Left colon (tissue), 2 donors: ENCODE measurements around the gene RAMP3. TPM values are rescaled to one million over a fixed set of nuclear protein-coding genes. Genes with fewer than 3 reads are reported as not detected.

Experiments used
- ATAC-seq: fragments of 200-7000 bp; cut with Tn5 transposase; one replicate; pipeline ENCODE4 v1.9.1; 2020; ENCODE audit warnings: mild to moderate bottlenecking, moderate library complexity
- DNase-seq, 2 donors: peaks; one replicate each; pipeline ENCODE4 v3.0.0-alpha.2; 2020
- intact Hi-C, 2 donors: fragments of 100-400 bp; cut with DNase I in 1 of 2; cut with micrococcal nuclease in 1 of 2; formaldehyde crosslinking; loops; one replicate each; pipeline versions ENCODE4 v1.11.2 to v1.14.0; 2022; cut with DNase I, micrococcal nuclease
- total RNA-seq, 2 donors: library from RNA; stranded (reverse); fragmentation: NEBNext Ultra II Directional; extraction: Animal tissue kit (Norgen Biotek cat#: 25700); gene quantifications; one replicate each; pipeline ENCODE4 v1.2.1, GENCODE V29; 2021
- donor health status: DM: no; HTN: no; CAD: no.
- donor health status: DM: yes; HTN: yes; CAD: no.

RAMP3 gene
- total RNA-seq, 2 donors from 2014 or later: 8.8 to 9.5 TPM

DNA sequence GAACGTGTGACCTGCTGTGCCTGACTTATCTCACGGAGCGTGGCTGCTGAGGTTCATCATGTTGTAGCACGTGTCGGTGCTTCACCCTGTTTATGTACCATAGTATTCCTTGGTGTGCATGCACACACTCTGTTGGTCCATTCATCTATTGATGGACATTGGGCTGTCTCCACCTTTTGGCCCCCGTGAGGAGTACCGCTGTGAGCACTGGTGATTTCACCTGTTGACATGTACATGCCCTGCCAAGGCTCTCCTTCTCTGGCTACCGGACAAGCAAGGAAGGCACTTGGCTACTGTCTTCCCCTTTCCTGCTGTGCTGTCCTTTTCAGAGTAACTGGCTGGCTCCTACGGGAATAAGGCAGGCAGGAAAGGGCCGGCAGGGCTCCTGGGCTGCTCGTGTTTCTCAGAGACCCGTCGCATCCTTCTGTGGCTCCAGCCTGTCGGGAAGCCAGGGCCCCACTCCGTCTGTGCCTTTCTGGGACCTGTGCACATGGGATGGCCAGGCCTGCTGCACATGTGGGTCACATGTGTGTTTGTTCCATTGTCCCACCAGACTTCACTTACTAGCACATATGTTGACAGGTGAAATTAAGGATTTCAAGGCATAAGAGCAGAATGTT lies 28.3 kb upstream of the RAMP3 start:
- DNase-seq (no peak), ATAC-seq (no peak)
- intact Hi-C loops: no loop called here

GRCh38 chr7:45129906-45130305 lies 27.7 kb upstream of the RAMP3 start:
- DNase-seq (no peak), ATAC-seq (no peak)
- intact Hi-C loops: loop anchor here (10.0 kb wide), 3 partner anchors 155 to 275 kb away; partner anchors contain the start of gene MYO1G (in 1 of the 2)

DNA sequence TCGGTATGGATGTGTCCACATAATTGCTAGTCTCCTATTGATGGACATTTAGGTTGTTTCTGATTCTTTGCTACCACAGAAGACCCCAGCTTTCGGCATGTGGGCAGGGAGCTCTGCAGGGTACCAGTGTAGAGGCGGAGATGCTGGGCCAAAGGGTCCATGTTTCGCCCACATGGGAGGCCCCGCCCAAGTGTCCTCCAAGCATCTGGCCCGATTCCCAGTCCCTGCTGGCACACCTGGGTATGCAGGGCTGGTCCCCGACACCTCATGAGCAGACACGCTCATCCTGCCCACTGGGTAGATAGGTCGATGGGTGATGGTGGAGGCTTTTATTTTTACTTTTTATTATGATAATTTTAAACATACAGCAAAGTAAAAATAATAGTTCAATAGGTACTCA lies 26.7 kb upstream of the RAMP3 start:
- intact Hi-C loops: loop anchor here (10.0 kb wide), 3 partner anchors 156 to 276 kb away; partner anchors contain the start of gene MYO1G (in 1 of the 2)
- ATAC-seq: no peak
- DNase-seq: no peak

GRCh38 chr7:45131891-45132290 lies 25.7 kb upstream of the RAMP3 start:
- DNase-seq (no peak), ATAC-seq (no peak)
- intact Hi-C loops: loop anchor here (10.0 kb wide), 3 partner anchors 157 to 277 kb away; partner anchors contain the start of gene MYO1G (in 1 of the 2)

DNA sequence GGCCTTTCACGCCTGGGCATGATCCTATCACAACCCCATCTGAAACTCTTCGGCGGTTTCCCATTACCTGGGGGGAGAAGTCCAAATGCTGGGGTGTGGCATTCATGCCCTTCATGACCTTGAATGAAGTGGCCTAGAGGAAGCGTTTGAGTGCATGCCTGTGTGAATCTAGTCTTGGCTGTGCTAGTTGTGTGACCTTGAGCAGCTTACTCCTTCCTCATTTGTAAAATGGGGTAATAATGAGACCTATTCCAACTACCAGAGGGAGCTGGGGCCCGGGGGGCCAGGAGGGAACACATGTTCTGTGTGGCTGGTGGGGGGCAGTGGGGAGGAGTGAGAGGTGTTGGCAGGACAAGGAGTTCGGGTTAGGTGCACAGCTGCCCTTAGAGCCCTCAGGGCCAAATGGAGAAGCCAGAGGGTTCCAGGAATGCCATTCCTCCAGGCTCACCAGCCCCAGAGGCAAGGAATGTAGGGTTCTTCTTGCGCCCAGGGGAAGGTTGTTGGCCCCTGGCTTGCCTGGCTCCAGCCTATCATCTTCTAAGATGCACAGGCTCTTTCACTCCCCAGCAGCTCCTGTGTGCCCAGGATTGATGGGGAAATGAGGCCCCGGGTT lies 24.8 kb upstream of the RAMP3 start:
- ATAC-seq (no peak), DNase-seq (no peak)
- intact Hi-C loops: loop anchor here (10.0 kb wide), 3 partner anchors 158 to 278 kb away; partner anchors contain the start of gene MYO1G (in 1 of the 2)

GRCh38 chr7:45133352-45133751 lies 24.2 kb upstream of the RAMP3 start:
- DNase-seq (no peak), ATAC-seq (no peak)
- intact Hi-C loops: loop anchor here (10.0 kb wide), 3 partner anchors 159 to 279 kb away; partner anchors contain the start of gene MYO1G (in 1 of the 2)

- intact Hi-C loops: loop anchor here (10.0 kb wide), 3 partner anchors 159 to 279 kb away; partner anchors contain the start of gene MYO1G (in 1 of the 2)
- ATAC-seq: no peak
- no peak for DNase-seq
Observed at GRCh38 chr7:45133877-45134276, 23.7 kb upstream of the RAMP3 start.

- ATAC-seq (peak; percentile 81), DNase-seq (peak in 1 of 2 donors; percentile 32)
- intact Hi-C loops: loop anchor here (10.0 kb wide), 3 partner anchors 162 to 282 kb away; partner anchors contain the start of gene MYO1G (in 1 of the 2)
Observed at GRCh38 chr7:45136106-45137060, 21.2 kb upstream of the RAMP3 start.

GRCh38 chr7:45138433-45139267 lies 18.9 kb upstream of the RAMP3 start:
- intact Hi-C loops: loop anchor here (10.0 kb wide), 3 partner anchors 164 to 284 kb away; partner anchors contain the start of gene MYO1G (in 1 of the 2)
- ATAC-seq (peak; percentile 33), DNase-seq (no peak)

- intact Hi-C loops: no loop called here
- ATAC-seq: no peak
- DNase-seq: no peak
Observed at GRCh38 chr7:45140827-45141226, 16.8 kb upstream of the RAMP3 start.

DNA sequence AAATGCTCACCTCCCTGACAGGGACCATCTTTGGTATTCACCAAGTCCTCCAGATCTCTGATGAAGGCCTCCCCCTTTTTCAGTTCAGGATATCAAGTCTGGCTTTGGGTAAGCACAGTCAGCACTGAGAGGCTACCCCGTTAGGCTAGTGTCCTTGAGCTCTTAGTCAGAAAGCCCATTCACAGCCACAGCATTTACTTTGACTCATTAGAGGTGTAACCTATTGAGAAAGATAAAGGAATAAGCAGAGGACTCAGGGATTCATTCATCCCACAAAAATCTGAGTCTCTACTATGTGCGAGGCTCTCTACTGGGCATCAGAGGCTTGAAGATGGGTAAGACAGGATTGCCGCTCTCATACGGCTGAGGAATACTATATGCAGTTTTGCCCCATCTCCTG lies 14.0 kb upstream of the RAMP3 start:
- ATAC-seq: no peak
- intact Hi-C loops: no loop called here
- DNase-seq: no peak

- DNase-seq: no peak
- no peak for ATAC-seq
- intact Hi-C loops: no loop called here
Observed at GRCh38 chr7:45145881-45146280, 11.7 kb upstream of the RAMP3 start.

DNA sequence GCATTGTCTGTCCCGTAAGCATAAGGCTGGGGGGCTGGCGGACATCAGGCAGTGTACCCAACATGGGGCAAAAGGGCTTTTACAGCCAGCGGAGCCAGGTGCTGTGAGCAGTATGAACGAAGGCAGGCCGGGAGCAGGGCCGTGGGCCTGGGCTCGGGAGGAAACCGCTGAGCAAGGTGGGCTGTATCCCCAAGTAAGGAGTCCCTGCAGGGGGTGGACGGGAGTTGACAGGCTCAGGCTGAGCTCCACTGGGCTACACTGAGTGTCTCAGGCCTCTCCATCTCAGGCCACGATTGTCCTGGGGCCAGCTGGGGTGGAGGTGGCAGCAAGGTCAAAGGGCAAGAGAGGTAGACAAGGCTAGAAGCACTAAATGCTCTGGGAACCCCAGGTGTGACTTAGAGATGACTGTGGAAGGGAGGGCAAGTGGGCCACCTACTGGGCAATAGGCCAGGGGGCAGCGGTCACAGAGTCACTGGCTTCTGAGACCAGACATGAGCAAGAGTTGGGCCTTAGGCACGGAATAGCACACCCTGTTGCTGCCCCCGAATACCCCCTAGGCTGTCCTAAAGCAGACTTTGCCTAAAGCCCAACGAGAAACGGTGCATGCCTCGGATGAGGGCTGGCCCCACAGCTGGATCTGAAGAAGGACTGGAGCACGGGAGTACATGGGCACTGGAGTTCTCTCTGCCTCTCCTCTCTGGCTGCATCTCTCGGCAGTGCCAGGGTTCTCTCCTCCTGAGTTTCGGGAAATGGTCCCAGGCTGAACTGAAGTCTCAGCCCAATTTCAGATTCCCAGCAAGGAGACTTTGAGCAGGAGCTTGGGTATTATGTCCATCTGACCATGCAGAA lies 10.8 kb upstream of the RAMP3 start:
- ATAC-seq (no peak), DNase-seq (no peak)
- intact Hi-C loops: no loop called here

DNA sequence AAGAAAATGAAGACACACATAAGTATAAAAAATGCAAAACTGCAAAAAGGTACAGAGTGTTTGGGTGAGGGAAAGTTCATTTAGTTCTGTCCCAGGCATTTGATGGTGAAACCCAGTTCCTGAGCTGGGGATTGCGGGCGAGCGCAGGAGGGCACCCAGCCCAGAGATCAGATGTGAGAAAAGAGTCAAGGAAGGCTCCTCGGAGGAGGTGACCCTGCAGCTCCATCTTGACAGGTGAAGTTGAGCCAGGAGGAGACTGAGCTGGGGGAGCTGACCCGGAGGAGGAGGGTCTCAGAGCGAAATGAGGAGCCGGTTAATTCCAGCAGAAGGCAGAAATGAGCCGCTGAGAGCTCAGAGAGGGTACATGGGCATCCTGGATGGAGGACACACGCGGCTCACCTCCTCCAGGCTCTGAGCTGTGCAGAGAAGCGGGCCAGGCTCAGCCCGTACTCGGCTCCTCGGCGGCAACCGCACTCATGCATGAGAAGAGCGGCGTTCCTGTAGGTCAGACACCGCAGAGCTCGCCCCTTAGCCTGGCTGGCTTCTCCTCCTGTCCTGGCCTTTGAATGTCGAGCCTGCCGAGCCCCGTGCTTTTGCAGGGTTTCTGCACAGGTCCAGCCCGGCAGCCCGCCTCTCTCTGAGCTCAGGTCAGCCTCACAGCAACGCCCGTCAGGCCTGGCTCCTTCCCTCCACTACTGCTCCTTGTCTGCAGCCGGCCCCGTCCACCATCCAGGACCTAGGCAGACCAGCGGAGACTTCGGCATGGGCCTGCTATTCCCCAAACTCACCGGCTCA lies 9.5 kb upstream of the RAMP3 start:
- ATAC-seq (no peak), DNase-seq (no peak)
- intact Hi-C loops: no loop called here

DNA sequence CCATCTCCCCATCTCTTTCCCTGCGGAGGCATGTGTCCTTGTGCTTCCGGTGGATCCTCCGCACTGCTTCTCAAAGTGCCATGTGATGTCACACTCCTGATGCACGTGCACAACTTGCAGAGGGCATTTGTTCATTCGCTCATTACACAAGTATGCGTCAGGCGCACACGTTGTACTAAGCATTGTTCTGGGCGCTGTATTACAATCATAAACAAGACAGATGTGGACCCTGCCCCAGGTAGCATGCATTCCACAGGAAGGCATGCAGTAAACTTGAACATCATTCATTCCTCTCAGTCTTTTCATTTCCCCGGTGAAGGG lies 9.0 kb upstream of the RAMP3 start:
- DNase-seq (no peak), ATAC-seq (no peak)
- intact Hi-C loops: no loop called here

DNA sequence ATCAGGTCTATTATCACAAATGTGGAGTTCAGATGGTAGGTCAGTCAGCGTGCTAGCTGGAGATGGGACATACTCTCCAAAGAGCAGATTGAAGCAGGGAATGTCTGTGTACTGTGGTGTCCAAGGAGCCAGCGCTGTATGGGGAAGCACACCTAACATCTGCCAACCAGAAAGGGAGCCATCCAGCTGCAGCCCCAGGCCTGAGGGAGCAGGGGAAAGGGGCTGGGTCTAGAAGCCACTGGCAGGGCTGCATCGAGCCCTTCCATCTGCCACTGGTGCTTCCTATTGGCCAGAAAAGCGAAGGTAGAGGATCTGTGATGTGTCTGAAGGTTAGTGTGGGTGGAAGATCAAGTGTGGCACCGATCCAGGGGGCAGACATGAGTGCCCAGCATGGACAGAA lies 8.0 kb upstream of the RAMP3 start:
- intact Hi-C loops: no loop called here
- DNase-seq (no peak), ATAC-seq (no peak)

DNA sequence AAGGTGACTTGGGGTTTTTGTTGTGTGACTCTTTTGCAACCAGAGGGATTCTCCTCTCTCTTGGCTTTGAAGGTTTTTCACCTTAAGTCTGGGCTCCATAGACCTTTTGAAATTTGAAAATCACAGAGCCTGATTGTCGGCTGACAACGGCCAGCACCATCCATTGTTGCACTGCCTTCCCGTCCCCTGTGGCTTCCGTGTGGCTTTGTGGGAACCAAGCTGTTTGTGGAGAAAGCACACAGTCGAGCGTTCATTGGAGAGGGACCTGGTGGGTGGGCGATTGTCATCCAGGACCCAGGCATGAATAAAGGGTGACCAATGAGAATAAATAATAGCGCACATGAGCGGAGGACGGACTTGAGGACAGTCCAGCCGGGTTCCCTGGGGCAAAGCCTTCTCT lies 7.4 kb upstream of the RAMP3 start:
- intact Hi-C loops: no loop called here
- DNase-seq: no peak
- no peak for ATAC-seq
